Measurements from ENCODE around the gene HOXA10.

The HOXA10 gene

GRCh38 chr7:27155816-27156507 is 18.2 kb downstream of the HOXA10 start:
- Histone ChIP-seq H3K27ac (ENCODE audit: low read depth, low read length) (no peak overlapping the region), H3K36me3 (ENCODE audit: control insufficient read depth, insufficient read depth, low read length) (no peaks in the 10 kb centered on the region), H3K9ac (ENCODE audit: low read depth, low read length) (no peak overlapping the region), H3K9me3 (ENCODE audit: control insufficient read depth, insufficient read depth, low read length) (peaks cover 4% of the 10 kb centered on the region; the same call in 1 of the 2 replicates), H3K27me3 (ENCODE audit: control insufficient read depth, insufficient read depth, low read length) (peaks cover 100% of the 10 kb centered on the region), H3K4me1 (ENCODE audit: control insufficient read depth, insufficient read depth, low read length) (peaks cover 5% of the 10 kb centered on the region; the same call in 1 of the 2 replicates), H3K4me3 (ENCODE audit: low read depth, low read length) (peak overlapping the region; percentile 58)

DNA sequence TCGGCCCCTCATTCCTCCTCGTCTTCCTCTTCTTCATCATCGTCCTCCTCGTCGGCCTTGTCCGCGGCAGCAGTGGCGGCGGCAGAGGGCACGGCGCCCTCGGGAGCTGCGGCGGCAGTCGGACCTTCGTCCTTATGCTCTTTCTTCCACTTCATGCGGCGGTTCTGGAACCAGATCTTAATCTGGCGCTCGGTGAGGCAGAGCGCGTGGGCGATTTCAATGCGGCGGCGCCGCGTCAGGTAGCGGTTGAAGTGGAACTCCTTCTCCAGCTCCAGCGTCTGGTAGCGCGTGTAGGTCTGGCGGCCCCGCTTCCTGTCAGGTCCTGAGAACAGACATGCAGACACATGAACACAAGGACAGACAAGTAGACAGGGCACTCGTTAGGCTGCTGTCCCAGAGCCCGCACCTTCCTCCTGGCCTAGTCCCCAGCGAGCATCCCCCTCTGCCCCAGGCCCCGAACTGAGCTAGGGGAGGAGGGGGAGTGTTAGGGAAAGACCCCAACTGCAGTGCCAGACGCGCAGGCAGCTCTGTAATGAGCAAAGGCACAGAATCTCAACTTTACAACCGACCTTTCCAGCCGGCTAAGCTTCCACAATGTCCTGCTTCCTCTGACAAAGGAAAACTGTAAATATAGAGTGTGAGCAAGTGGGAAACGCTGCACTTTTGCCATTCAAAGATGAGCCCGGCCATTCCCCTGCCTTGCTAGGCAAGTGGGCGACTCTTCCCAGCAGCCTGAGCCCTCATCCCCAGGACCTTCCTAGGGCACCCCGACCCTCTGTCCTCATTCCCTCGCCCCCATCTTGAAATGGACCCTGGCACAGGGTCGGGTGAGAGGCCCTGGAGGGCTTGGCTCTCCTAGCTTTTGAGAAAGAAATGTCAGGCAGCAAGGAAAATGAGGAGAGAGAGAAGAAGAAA is 19.0 kb downstream of the HOXA10 start:
- Histone ChIP-seq H3K4me3 (ENCODE audit: low read depth, low read length) (no peak overlapping the region), H3K27me3 (ENCODE audit: control insufficient read depth, insufficient read depth, low read length) (peaks cover 100% of the 10 kb centered on the region), H3K4me1 (ENCODE audit: control insufficient read depth, insufficient read depth, low read length) (peaks cover 11% of the 10 kb centered on the region; the same call in 1 of the 2 replicates), H3K9ac (ENCODE audit: low read depth, low read length) (no peak overlapping the region), H3K9me3 (ENCODE audit: control insufficient read depth, insufficient read depth, low read length) (peaks cover 4% of the 10 kb centered on the region; the same call in 1 of the 2 replicates), H3K36me3 (ENCODE audit: control insufficient read depth, insufficient read depth, low read length) (no peaks in the 10 kb centered on the region), H3K27ac (ENCODE audit: low read depth, low read length) (no peak overlapping the region)

DNA sequence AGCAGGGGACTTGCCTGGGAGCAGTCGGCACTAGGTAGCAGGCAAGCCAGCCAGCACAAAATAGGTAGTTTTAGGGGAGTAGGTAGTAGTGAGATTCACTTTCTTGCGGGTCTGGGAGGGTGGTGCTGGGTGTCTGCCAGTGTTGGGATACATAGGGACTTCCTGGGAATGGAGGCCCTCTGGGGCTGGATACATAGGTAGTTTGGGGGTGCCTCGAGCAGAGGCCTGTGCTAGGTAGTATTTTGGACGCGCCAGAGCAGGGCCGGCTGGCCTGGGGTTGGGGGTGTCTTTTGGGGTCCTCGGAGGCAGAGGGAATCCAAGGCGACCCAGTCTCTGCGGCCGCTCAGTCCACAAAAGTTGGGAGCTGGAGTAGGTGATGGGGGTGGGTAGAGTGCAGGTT is 19.8 kb downstream of the HOXA10 start:
- Histone ChIP-seq H3K4me3 (ENCODE audit: low read depth, low read length) (no peak overlapping the region), H3K9ac (ENCODE audit: low read depth, low read length) (no peak overlapping the region)

DNA sequence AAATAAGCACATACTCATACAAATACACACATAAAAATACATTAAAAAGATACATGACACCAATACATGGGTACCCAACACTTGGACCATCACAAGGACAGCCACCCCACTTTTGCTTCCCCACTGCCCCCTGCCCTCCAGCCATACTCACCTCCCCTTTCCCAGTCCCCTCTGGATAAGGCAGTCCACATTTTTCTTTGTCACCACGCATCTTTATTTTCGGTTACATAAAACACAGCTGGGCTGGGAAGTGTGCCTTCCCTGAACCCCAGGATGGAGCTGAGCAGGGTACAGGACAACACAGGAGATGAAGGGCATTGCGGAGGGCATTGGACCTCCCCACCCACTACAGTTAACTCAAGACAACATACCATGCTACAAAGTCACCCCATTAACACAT is 20.6 kb downstream of the HOXA10 start:
- Histone ChIP-seq H3K27ac (ENCODE audit: low read depth, low read length) (no peak overlapping the region), H3K36me3 (ENCODE audit: control insufficient read depth, insufficient read depth, low read length) (no peaks in the 10 kb centered on the region), H3K4me1 (ENCODE audit: control insufficient read depth, insufficient read depth, low read length) (peaks cover 11% of the 10 kb centered on the region; the same call in 1 of the 2 replicates), H3K9ac (ENCODE audit: low read depth, low read length) (no peak overlapping the region), H3K27me3 (ENCODE audit: control insufficient read depth, insufficient read depth, low read length) (peaks cover 100% of the 10 kb centered on the region), H3K4me3 (ENCODE audit: low read depth, low read length) (no peak overlapping the region), H3K9me3 (ENCODE audit: control insufficient read depth, insufficient read depth, low read length) (peaks cover 4% of the 10 kb centered on the region; the same call in 1 of the 2 replicates)

More for the DNA sequence above, 19.8 kb downstream of the HOXA10 start:
- Histone ChIP-seq H3K4me1 (ENCODE audit: control insufficient read depth, insufficient read depth, low read length) (peaks cover 11% of the 10 kb centered on the region; the same call in 1 of the 2 replicates), H3K27me3 (ENCODE audit: control insufficient read depth, insufficient read depth, low read length) (peaks cover 100% of the 10 kb centered on the region), H3K27ac (ENCODE audit: low read depth, low read length) (no peak overlapping the region), H3K36me3 (ENCODE audit: control insufficient read depth, insufficient read depth, low read length) (no peaks in the 10 kb centered on the region), H3K9me3 (ENCODE audit: control insufficient read depth, insufficient read depth, low read length) (peaks cover 4% of the 10 kb centered on the region; the same call in 1 of the 2 replicates)

DNA sequence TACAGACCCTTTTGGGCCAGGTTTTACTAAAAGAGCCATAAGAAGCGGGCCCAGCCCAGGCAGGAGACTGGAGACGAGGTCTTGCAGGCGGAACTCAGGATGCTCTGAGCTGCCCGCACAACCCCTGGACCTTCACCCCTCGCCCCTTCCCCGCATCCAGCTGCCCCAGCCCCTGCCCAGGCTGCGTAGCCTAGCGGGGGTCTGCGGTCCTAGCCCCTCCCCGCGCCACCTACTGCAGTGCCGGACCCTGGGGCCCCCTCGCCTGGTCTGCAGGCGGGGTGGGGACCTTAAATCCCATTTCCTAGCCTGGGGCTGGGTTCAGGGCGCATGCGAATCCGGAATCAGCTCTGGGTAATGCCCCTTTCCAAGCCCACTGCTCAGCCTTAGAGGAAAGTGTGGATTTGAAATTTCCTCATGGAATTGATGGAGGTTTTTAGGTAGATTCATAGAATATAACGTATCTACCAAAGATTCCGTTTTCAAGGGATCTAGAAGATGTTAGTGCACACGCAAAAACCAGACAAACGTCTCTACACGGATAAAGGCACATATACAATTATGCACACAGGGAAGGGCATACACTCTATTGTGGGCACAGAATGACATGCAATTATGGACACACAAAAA is 21.2 kb downstream of the HOXA10 start:
- H3K4me3 ChIP-seq (ENCODE audit: low read depth, low read length): no peak overlapping the region
- H3K9ac ChIP-seq (ENCODE audit: low read depth, low read length): no peak overlapping the region
- no peak overlapping the region for H3K27ac ChIP-seq (ENCODE audit: low read depth, low read length)
- H3K36me3 ChIP-seq (ENCODE audit: control insufficient read depth, insufficient read depth, low read length): no peaks in the 10 kb centered on the region
- H3K27me3 ChIP-seq (ENCODE audit: control insufficient read depth, insufficient read depth, low read length): peaks cover 100% of the 10 kb centered on the region
- peaks cover 11% of the 10 kb centered on the region; the same call in 1 of the 2 replicates for H3K4me1 ChIP-seq (ENCODE audit: control insufficient read depth, insufficient read depth, low read length)
- peaks cover 4% of the 10 kb centered on the region; the same call in 1 of the 2 replicates for H3K9me3 ChIP-seq (ENCODE audit: control insufficient read depth, insufficient read depth, low read length)

DNA sequence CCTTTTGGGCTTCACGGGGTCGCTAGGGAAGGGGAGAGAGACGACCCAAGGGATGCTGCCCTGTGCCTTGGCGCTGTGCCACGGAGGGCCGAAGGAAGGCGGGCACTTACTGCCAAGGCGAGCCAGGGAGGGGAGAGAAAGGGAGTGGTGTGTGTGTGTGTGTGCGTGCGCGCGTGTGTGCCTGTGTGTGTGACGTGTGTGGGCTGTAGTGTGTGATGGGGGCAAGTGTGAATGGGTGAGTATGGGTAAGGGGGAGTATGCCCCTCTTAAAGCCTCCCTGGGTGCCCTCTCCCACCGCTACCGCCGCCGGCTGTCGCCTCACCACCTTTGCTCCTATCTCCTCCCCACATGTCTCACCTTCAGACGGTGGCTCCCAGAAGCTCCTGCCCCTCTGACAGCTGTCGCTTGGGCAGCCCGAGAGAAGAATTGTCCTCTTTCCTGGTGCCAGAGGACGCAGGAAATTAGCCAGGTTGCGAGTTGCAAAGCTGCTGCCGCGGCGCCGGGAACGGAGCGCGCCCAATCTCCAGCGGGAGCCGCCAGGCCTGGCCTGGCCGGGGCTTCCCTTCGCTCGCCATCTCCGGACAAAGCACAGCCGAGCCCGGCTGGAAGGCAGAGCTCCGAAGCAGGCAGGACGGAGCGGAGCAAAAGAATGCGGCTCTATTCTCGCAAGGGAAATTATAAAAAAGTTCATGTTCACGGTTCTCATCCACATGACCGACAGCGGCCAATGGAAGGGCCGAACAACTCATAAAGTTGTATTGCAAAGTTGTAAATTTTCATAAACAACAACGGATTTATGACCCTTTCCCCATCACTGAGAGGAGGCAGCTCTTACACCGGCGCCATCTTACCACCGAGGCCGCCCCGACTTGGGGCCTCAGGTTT is 21.9 kb downstream of the HOXA10 start, which contains the start of gene HOXA3:
Gene HOXA3, minus strand, starts transcription at position 653 of the 885 bp plus-strand sequence. CDS start 41,943 bp downstream, outside the sequence.
- Histone ChIP-seq H3K4me3 (ENCODE audit: low read depth, low read length) (no peak within 1 kb of the TSS), H3K36me3 (ENCODE audit: control insufficient read depth, insufficient read depth, low read length) (no peaks in the 10 kb centered on the region), H3K9ac (ENCODE audit: low read depth, low read length) (no peak within 1 kb of the TSS), H3K9me3 (ENCODE audit: control insufficient read depth, insufficient read depth, low read length) (peaks cover 4% of the 10 kb centered on the region; the same call in 1 of the 2 replicates), H3K4me1 (ENCODE audit: control insufficient read depth, insufficient read depth, low read length) (peaks cover 11% of the 10 kb centered on the region; the same call in 1 of the 2 replicates), H3K27ac (ENCODE audit: low read depth, low read length) (no peak within 1 kb of the TSS), H3K27me3 (ENCODE audit: control insufficient read depth, insufficient read depth, low read length) (peaks cover 100% of the 10 kb centered on the region)

DNA sequence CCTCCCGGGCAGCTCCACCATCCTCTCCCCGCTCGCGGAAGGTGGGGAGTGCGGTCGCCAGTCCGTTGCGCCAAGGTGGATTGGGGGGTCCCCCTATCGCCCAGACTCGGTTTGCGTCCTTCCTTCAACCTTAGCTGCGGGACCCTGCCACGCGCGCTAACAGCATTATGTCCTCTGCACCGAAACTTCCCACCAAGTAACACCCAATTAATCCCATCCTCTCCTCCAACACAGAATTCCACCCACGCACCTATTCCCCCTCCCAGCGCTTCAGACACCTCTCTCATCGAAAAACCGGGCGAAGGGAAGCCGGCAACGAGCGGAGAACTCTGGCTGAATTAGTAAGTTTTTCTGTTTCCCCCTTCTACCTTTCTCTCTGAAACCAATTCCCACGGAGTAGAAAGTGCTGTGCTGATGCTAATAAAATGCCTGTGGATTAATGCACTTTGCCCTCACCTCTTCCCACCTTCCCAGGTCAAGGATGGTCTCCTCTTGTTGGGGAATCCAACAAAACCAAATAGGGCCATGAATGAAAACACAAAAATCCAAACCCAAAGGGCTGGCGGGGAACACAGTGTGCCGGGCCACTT is 22.7 kb downstream of the HOXA10 start:
- Histone ChIP-seq H3K27me3 (ENCODE audit: control insufficient read depth, insufficient read depth, low read length) (peaks cover 100% of the 10 kb centered on the region), H3K9ac (ENCODE audit: low read depth, low read length) (no peak overlapping the region), H3K27ac (ENCODE audit: low read depth, low read length) (no peak overlapping the region)

DNA sequence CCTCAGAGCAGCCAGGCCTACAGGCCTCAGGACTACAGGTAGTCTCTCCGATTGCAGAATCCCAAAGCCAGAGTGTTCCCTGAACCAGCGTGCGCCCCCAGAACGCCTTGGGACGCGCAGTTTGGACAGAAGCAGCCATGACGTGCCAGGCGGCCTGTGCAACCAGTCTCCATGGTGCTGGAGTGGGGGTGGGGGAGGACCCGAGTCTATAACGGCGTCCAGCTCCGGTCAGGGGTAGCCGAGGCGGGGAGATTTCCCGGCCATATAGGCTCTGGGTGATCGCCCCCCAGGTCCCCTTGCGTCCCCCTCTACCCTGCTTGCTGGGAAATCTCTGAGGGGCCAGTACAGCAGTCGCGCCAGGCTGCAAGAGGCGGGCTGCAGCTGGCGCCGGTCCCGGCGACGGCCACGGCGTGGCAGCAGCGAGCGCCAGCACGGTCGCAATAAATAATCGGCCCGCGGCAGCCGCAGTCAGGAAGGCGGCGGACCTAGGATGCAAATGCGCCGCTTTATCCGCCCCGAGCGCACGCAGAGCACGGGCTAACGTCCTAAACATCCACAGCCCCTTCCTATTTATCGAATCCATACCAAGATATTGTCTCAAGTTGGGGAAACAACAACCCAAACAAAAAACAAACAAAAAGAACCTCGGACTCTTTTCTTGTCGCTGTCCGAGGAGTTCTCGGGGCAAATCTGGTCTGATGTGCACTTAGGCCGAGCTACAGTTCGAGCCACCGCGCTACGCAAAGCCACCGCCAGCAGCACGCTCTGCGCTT is 23.4 kb downstream of the HOXA10 start:
- no peaks in the 10 kb centered on the region for H3K36me3 ChIP-seq (ENCODE audit: control insufficient read depth, insufficient read depth, low read length)
- peak overlapping the region; percentile 46 for H3K4me3 ChIP-seq (ENCODE audit: low read depth, low read length)
- H3K27ac ChIP-seq (ENCODE audit: low read depth, low read length): no peak overlapping the region
- no peak overlapping the region for H3K9ac ChIP-seq (ENCODE audit: low read depth, low read length)
- H3K4me1 ChIP-seq (ENCODE audit: control insufficient read depth, insufficient read depth, low read length): peaks cover 8% of the 10 kb centered on the region; the same call in 1 of the 2 replicates
- H3K27me3 ChIP-seq (ENCODE audit: control insufficient read depth, insufficient read depth, low read length): peaks cover 100% of the 10 kb centered on the region
- H3K9me3 ChIP-seq (ENCODE audit: control insufficient read depth, insufficient read depth, low read length): no peaks in the 10 kb centered on the region

More for the DNA sequence above, 22.7 kb downstream of the HOXA10 start:
- H3K4me1 ChIP-seq (ENCODE audit: control insufficient read depth, insufficient read depth, low read length): peaks cover 10% of the 10 kb centered on the region; the same call in 1 of the 2 replicates
- peak overlapping the region; percentile 46; the same call in 1 of the 2 replicates for H3K4me3 ChIP-seq (ENCODE audit: low read depth, low read length)
- H3K9me3 ChIP-seq (ENCODE audit: control insufficient read depth, insufficient read depth, low read length): no peaks in the 10 kb centered on the region
- H3K36me3 ChIP-seq (ENCODE audit: control insufficient read depth, insufficient read depth, low read length): no peaks in the 10 kb centered on the region

GRCh38 chr7:27149842-27150567 is 24.1 kb downstream of the HOXA10 start:
- H3K36me3 ChIP-seq (ENCODE audit: control insufficient read depth, insufficient read depth, low read length): no peaks in the 10 kb centered on the region
- H3K9ac ChIP-seq (ENCODE audit: low read depth, low read length): no peak overlapping the region
- H3K9me3 ChIP-seq (ENCODE audit: control insufficient read depth, insufficient read depth, low read length): no peaks in the 10 kb centered on the region
- H3K4me1 ChIP-seq (ENCODE audit: control insufficient read depth, insufficient read depth, low read length): peaks cover 8% of the 10 kb centered on the region; the same call in 1 of the 2 replicates
- H3K27me3 ChIP-seq (ENCODE audit: control insufficient read depth, insufficient read depth, low read length): peaks cover 100% of the 10 kb centered on the region
- no peak overlapping the region for H3K4me3 ChIP-seq (ENCODE audit: low read depth, low read length)
- no peak overlapping the region for H3K27ac ChIP-seq (ENCODE audit: low read depth, low read length)

All from HUES48 (cell line).